IPS-18c (cell line): Measurements from ENCODE around the gene E2F1.
"Not testable (repeated sequence)": the region's sequence is repeated elsewhere in the genome, so short reads cannot be mapped to it uniquely, and the experiment has no call there.

ENCODE experiments used
- H3K4me3 ChIP-seq: 2 replicates; pipeline ENCODE4 v1.7.0; 2013; ENCODE audit warnings: low read depth, mild to moderate bottlenecking, low read length, moderate library complexity; ENCODE audit not compliant: insufficient read depth
- H3K9me3 ChIP-seq: one replicate; pipeline ENCODE4 v1.6.1; 2013; ENCODE audit warnings: mild to moderate bottlenecking, low read length, moderate library complexity; ENCODE audit not compliant: control insufficient read depth, insufficient read depth

E2F1 gene

GRCh38 chr20:33719277-33719988, 33.2 kb upstream of the E2F1 start:
- Histone ChIP-seq H3K9me3 (peaks cover 3% of the 10 kb centered on the region), H3K4me3 (peak overlapping the region; percentile 55)

DNA sequence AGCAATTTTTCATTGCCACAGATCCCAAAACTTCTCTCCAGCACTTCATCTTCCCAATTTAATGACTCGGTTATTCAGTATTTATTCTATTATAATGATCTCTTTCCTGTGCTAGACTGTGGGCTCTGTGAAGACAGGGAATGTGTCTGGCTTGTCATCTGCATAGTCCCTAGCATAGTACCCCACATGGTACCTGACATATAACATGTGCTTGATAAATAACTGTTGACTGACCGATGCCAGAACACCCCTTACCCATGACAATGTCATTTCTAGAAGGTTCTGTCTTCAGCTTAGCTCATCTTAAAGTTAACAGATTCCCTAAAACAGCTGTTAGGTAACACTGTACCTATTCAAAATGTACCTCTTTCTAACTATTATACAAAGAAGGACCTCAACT, 30.3 kb upstream of the E2F1 start:
- no peak overlapping the region for H3K4me3 ChIP-seq
- peaks cover 3% of the 10 kb centered on the region for H3K9me3 ChIP-seq

- Histone ChIP-seq H3K9me3 (no peaks in the 10 kb centered on the region), H3K4me3 (no peak overlapping the region)
Observed at GRCh38 chr20:33713865-33714367, 27.7 kb upstream of the E2F1 start.

DNA sequence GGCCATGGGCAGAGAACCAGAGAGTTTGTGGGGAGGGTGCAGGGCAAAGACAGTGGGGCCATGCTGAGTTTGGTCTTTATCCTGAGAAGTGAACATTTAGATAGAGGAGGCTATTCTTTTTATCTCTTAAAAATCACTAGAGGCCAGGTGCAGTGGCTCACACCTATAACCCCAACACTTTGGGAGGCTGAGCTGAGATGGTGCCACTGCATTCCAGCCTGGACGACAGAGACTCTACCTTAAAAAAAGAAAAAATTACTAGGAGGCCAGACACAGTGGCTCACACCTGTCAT, 25.2 kb upstream of the E2F1 start:
- H3K9me3 ChIP-seq = no peaks in the 10 kb centered on the region
- no peak overlapping the region for H3K4me3 ChIP-seq

DNA sequence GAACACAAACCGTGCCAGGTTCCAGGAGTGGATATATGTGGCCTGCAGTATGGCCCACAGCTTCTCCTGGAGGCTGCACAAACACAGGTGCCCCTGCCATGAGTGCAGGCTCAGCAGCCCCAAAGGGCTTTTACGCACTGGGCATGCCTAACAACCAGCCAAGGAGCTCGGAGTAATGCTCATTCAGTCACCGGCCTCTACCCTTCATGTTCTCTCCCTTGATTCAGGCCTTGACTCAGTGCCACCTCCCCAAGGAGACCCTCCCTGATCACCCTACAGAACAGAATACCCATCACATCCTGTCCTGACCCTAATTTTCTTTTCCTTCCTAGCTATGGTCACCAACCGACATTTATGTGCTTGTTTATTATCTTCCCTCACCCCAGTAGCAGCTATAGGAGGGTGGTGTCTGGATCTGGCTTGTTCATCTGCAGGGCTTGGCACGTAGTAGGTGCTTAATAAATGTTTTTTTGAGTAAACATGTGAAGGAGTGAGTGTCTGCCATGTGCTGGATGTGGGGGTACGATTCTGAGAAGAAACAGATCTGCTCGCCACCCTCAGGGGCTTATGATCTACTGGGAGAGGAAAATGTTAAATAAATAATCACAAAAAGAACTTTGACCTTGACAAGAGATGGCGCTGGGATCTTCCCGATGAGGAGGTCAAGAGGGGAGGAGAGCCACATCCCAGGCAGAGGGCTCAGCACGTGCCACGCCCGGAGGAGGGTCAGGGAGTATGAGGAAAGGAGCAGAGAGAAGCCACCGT, 24.7 kb upstream of the E2F1 start:
- Histone ChIP-seq H3K9me3 (no peaks in the 10 kb centered on the region), H3K4me3 (no peak overlapping the region)

- Histone ChIP-seq H3K4me3 (no peak overlapping the region), H3K9me3 (no peaks in the 10 kb centered on the region)
Observed at GRCh38 chr20:33709905-33710541, 23.8 kb upstream of the E2F1 start.

GRCh38 chr20:33709398-33709797, 23.2 kb upstream of the E2F1 start:
- no peak overlapping the region for H3K4me3 ChIP-seq
- H3K9me3 ChIP-seq = no peaks in the 10 kb centered on the region

- no peak overlapping the region for H3K4me3 ChIP-seq
- no peaks in the 10 kb centered on the region for H3K9me3 ChIP-seq
Observed at GRCh38 chr20:33707668-33708067, 21.5 kb upstream of the E2F1 start.

GRCh38 chr20:33704197-33704924, 18.2 kb upstream of the E2F1 start:
- Histone ChIP-seq H3K4me3 (no peak overlapping the region), H3K9me3 (no peaks in the 10 kb centered on the region)

GRCh38 chr20:33703498-33704137, 17.4 kb upstream of the E2F1 start:
- no peaks in the 10 kb centered on the region for H3K9me3 ChIP-seq
- no peak overlapping the region for H3K4me3 ChIP-seq

GRCh38 chr20:33702861-33703260, 16.7 kb upstream of the E2F1 start:
- Histone ChIP-seq H3K9me3 (peaks cover 5% of the 10 kb centered on the region), H3K4me3 (no peak overlapping the region)

- H3K9me3 ChIP-seq = peaks cover 7% of the 10 kb centered on the region
- no peak overlapping the region for H3K4me3 ChIP-seq
Observed at GRCh38 chr20:33701629-33702450, 15.7 kb upstream of the E2F1 start.

GRCh38 chr20:33700696-33701441, 14.7 kb upstream of the E2F1 start:
- not testable (repeated sequence) for H3K9me3 ChIP-seq

DNA sequence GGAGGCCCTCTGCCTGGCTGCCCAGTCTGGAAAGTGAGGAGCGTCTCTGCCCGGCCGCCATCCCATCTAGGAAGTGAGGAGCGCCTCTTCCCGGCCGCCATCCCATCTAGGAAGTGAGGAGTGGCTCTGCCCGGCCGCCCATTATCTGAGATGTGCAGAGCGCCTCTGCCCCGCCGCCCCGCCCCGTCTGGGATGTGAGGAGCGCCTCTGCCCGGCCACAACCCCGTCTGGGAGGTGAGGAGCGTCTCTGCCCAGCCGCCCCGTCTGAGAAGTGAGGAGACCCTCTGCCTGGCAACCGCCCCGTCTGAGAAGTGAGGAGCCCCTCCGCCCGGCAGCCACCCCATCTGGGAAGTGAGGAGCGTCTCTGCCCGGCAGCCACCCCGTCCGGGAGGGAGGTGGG, 12.8 kb upstream of the E2F1 start:
- not testable (repeated sequence) for H3K4me3 ChIP-seq, H3K9me3 ChIP-seq

More at GRCh38 chr20:33700696-33701441, 14.7 kb upstream of the E2F1 start:
- not testable (repeated sequence) for H3K4me3 ChIP-seq

DNA sequence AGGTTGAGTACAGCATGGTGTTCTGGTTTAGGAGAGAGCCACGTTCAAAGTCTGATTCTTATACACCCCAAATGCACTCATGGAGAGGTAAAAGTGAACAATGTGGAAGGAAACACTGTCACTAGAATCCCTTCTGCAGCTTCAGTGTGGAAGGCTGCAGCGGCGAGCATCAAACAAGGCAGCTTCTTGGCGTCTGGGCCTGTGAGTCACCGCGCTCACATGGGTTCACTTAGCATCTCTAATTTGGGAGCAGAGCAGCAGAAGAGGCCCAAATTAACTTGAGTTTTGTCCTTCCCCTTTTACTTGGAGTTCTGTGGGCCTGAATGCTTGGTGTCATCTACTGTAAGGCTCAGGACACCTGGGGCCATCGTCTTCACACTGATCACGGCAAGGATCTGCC, 10.9 kb upstream of the E2F1 start:
- Histone ChIP-seq H3K4me3 (no peak overlapping the region), H3K9me3 (peaks cover 7% of the 10 kb centered on the region)

DNA sequence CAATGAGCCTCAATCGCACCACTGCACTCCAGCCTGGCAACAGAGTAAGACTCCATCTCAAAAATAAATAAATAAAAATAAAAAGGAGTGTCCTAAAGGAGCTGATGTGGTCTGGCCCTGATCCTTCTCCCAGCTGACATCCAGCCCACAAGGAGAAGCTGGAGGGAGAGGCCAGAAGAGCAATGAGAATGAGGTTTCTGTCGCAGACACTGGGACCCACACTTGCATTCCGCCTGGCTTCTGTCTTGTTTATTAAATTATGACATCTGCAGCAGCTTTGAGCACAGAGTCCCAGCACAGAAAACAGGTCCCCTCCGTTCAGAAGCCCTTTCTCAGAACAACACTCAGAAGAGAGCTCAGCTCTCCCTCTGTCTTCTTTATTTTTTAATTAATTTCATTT, 10.3 kb upstream of the E2F1 start:
- H3K4me3 ChIP-seq = no peak overlapping the region
- peaks cover 7% of the 10 kb centered on the region for H3K9me3 ChIP-seq
